Prostate gland (tissue), 2 donors: ENCODE data around the gene CASD1.

Source experiments
- CTCF ChIP-seq, 4 experiments: fragments of 200-600 bp in 2 of 4; fragments of 450-650 bp in 2 of 4; sonication (generic) in 2 of 4; IDR thresholded peaks; 1 replicate in 3 of 4; 2 replicates in 1 of 4; pipeline ENCODE4 v1.5.1; 2016 to 2019; ENCODE audit warnings: antibody characterized with exemption in 4 of 4, mild to moderate bottlenecking in 2 of 4, moderate library complexity in 2 of 4
- POLR2A ChIP-seq: fragments of 450-650 bp; IDR thresholded peaks from one replicate; pipeline ENCODE4 v1.6.1; 2016; ENCODE audit warnings: antibody characterized with exemption, mild to moderate bottlenecking

- TF ChIP-seq CTCF (IDR thresholded peaks at IDR 0.05) = no peak
- TF ChIP-seq POLR2A = no peak
Measured at GRCh38 chr7:94514917-94515316, 5.3 kb downstream of the CASD1 start.
